Right lobe of liver (tissue), 6 donors: ENCODE results near the gene HRH2. TPM values are rescaled to one million over a fixed set of nuclear protein-coding genes. Genes with fewer than 3 reads are reported as not detected.

Experiments used
- ATAC-seq, 4 donors: fragments of 200-7000 bp; cut with Tn5 transposase; one replicate each; pipeline ENCODE4 v1.9.1; 2020; ENCODE audit warnings: mild to moderate bottlenecking in 4 of 4, moderate library complexity in 4 of 4
- DNase-seq, 3 donors: peaks; one replicate each; pipeline ENCODE4 v3.0.0-alpha.2; 2020
- H3K27ac ChIP-seq, 3 donors: fragments of 200-600 bp; one replicate each; pipeline ENCODE4 v1.8.0; 2022
- H3K27me3 ChIP-seq, 2 donors: fragments of 200-600 bp; one replicate each; pipeline ENCODE4 v1.8.0; 2022
- H3K36me3 ChIP-seq, 4 donors: fragments of 200-600 bp; sonication (generic) in 1 of 4; one replicate each; pipeline versions ENCODE4 v1.5.1 to v1.8.0; 2017 to 2022; ENCODE audit warnings: control low read depth in 1 of 4
- H3K4me1 ChIP-seq, 4 donors: fragments of 200-600 bp; sonication (generic) in 1 of 4; one replicate each; pipeline versions ENCODE4 v1.5.1 to v1.8.0; 2017 to 2022; ENCODE audit warnings: control low read depth in 1 of 4
- H3K4me3 ChIP-seq, 3 donors: fragments of 200-600 bp; one replicate each; pipeline ENCODE4 v1.8.0; 2022
- H3K9me3 ChIP-seq, 4 donors: fragments of 200-600 bp; sonication (generic) in 1 of 4; one replicate each; pipeline versions ENCODE4 v1.5.1 to v1.8.0; 2017 to 2022; ENCODE audit warnings: control low read depth in 1 of 4
- CTCF ChIP-seq, 4 donors: fragments of 200-600 bp in 3 of 4; fragments of 450-650 bp in 1 of 4; IDR thresholded peaks; one replicate each; pipeline versions ENCODE4 v1.5.1 to v1.8.0; 2016 to 2022; ENCODE audit warnings: antibody characterized with exemption in 4 of 4, mild to moderate bottlenecking in 2 of 4
- POLR2A ChIP-seq: fragments of 450-650 bp; IDR thresholded peaks from one replicate; pipeline ENCODE4 v1.6.1; 2017; ENCODE audit warnings: antibody characterized with exemption, mild to moderate bottlenecking
- WGBS: methylation state at CpG from one replicate; pipeline ENCODE4 v1.1.6; 2018; ENCODE audit warnings: low coverage, low lambda C conversion rate; ENCODE audit not compliant: insufficient coverage; ENCODE audit errors: missing lambda C conversion rate; 5-methylcytosine and 5-hydroxymethylcytosine counted together
- intact Hi-C, 2 donors: fragments of 100-400 bp; cut with DNase I; formaldehyde crosslinking; loops; one replicate each; pipeline versions ENCODE4 v1.11.2 to v1.14.1; 2022
- total RNA-seq, 6 experiments: library from RNA; depleted of rRNA in 2 of 6; stranded (reverse); fragments of >200 nt in 2 of 6; fragmentation: NEBNext Ultra II Directional in 3 of 6; extraction: Animal tissue kit (Norgen Biotek cat#: 25700) in 3 of 6; gene quantifications; one replicate each; pipeline versions ENCODE4 v1.1.0 to v1.2.4, GENCODE V29; 2016 to 2023
- donor health status: DM: no; HTN: yes; CAD: no.
- donor health status: DM: no; HTN: no; CAD: no.
- donor health status: DM: no; HTN: no; CAD: no.
- donor health status: DM: no; HTN: yes; CAD: no.
- donor health status: DM: no; HTN: yes; CAD: no.

The HRH2 gene
- total RNA-seq, 6 experiments from 2014 or later, result 0.29 to 2.5 (median 0.87) TPM

- no peaks in the 10 kb centered on the region for H3K4me1 ChIP-seq
- H3K27me3 ChIP-seq, result no peaks in the 10 kb centered on the region
- H3K4me3 ChIP-seq, result no peak overlapping the region
- no peak for DNase-seq
- H3K36me3 ChIP-seq, result no peaks in the 10 kb centered on the region
- 49% methylated on average over 3 of the region's 4 CpGs for WGBS
- H3K27ac ChIP-seq, result no peak overlapping the region
- intact Hi-C loops, result no loop called here
- TF ChIP-seq CTCF (IDR thresholded peaks at IDR 0.05), result no peak
- TF ChIP-seq POLR2A, result no peak
- no peaks in the 10 kb centered on the region for H3K9me3 ChIP-seq
- no peak for ATAC-seq
Measured at GRCh38 chr5:175627739-175628138, 30.1 kb upstream of the HRH2 start.

GRCh38 chr5:175628668-175629067 lies 29.2 kb upstream of the HRH2 start:
- intact Hi-C loops, result no loop called here
- Histone ChIP-seq H3K36me3 (no peaks in the 10 kb centered on the region), H3K4me1 (no peaks in the 10 kb centered on the region), H3K27ac (no peak overlapping the region), H3K4me3 (no peak overlapping the region), H3K27me3 (no peaks in the 10 kb centered on the region), H3K9me3 (no peaks in the 10 kb centered on the region)
- WGBS, result 63% methylated on average over 4 of the region's 8 CpGs
- ATAC-seq (no peak), DNase-seq (no peak)
- no peak for TF ChIP-seq POLR2A
- no peak for TF ChIP-seq CTCF (IDR thresholded peaks at IDR 0.05)

GRCh38 chr5:175629261-175629660 lies 28.6 kb upstream of the HRH2 start:
- TF ChIP-seq CTCF (IDR thresholded peaks at IDR 0.05) (no peak), POLR2A (no peak)
- DNase-seq (no peak), ATAC-seq (no peak)
- H3K27ac ChIP-seq, result no peak overlapping the region
- H3K4me3 ChIP-seq, result no peak overlapping the region
- WGBS, result 65% methylated on average over 5 of the region's 6 CpGs
- H3K27me3 ChIP-seq, result no peaks in the 10 kb centered on the region
- H3K9me3 ChIP-seq, result no peaks in the 10 kb centered on the region
- intact Hi-C loops, result no loop called here
- H3K4me1 ChIP-seq, result no peaks in the 10 kb centered on the region
- H3K36me3 ChIP-seq, result no peaks in the 10 kb centered on the region

GRCh38 chr5:175629793-175630192 lies 28.1 kb upstream of the HRH2 start:
- H3K27me3 ChIP-seq, result no peaks in the 10 kb centered on the region
- no peaks in the 10 kb centered on the region for H3K9me3 ChIP-seq
- intact Hi-C loops, result no loop called here
- H3K4me3 ChIP-seq, result no peak overlapping the region
- DNase-seq (no peak), ATAC-seq (no peak)
- no peaks in the 10 kb centered on the region for H3K36me3 ChIP-seq
- WGBS, result no CpG with 5 or more reads among the region's 1 CpG
- no peaks in the 10 kb centered on the region for H3K4me1 ChIP-seq
- TF ChIP-seq POLR2A, result no peak
- no peak for TF ChIP-seq CTCF (IDR thresholded peaks at IDR 0.05)
- no peak overlapping the region for H3K27ac ChIP-seq
